ENCODE results near the gene CERKL. TPM values are rescaled to one million over a fixed set of nuclear protein-coding genes. Genes with fewer than 3 reads are reported as not detected.

Gene CERKL
- polyA plus RNA-seq, 3 donors: 0.40 TPM; not detected in 2

GRCh38 chr2:181680055-181680936 is 23.4 kb upstream of the CERKL start, which contains the start of gene NEUROD1:
NEUROD1 (minus strand) TSS chr2:181680517; CDS start chr2:181678860, 1,657 bp downstream.
- no peak within 1 kb of the TSS for H3K27ac ChIP-seq (ENCODE audit: low read depth, low read length)
- WGBS, 3 donors: 2 to 3% (median 2%) methylated on average over 40 to 45 of the region's 45 CpGs

DNA sequence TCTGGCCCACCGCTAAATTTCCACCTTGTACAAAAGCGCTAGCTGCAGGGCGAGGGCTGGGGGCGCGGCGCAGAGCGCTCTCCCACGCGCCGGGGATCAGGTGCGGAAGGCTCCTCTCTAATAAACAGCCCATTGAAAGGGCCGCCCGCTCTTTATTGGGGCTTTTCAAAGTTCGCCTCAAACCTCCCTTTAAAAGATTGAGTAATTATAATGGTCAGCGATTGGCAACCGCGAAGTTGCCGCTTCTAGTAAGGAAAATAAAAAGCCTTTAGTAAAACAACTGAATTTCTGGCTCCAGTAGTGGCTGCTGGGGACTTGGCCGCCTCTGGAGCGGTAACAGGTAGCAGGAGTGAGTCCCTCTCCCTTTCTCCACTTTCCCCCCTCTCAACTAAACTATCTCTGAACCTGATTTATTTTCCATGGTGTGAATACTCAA is 22.7 kb upstream of the CERKL start:
- WGBS, 3 donors: 3 to 5% (median 3%) methylated on average over 20 of the region's 20 CpGs
- no peak overlapping the region for H3K27ac ChIP-seq (ENCODE audit: low read depth, low read length)

DNA sequence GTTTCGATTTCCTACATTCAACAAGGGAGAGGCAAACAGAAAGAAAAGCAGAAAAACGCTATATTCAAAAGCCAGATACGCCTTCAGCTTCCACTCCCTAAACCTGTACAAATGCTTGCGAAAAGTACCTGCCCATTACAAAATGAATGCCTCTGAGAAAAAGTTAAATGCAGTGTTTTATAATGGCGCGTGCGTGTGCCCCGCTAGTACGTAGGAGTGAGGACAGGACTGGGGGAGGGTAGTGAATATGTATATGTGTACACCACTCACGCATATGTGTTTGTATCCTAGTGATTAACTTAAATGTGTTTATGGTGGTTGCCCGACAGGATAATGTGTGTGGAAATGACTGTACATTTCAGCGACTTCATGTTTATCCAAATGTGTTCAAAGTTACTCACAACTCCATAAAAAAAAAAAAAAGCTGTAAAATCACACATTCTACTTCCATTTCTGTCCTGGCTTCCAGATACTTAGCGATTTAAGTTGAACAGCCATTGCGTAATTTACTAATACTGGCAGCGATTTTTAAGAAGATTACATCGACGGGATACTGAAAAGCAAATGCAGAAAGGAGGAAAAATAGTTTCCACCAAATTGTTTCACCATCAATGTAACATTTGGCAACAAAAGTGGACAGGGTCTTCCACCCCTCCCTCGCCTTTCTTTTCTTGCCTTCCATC is 22.1 kb upstream of the CERKL start:
- WGBS, 3 donors: 13 to 16% (median 16%) methylated on average over 18 of the region's 18 CpGs
- H3K27ac ChIP-seq (ENCODE audit: low read depth, low read length): no peak overlapping the region

DNA sequence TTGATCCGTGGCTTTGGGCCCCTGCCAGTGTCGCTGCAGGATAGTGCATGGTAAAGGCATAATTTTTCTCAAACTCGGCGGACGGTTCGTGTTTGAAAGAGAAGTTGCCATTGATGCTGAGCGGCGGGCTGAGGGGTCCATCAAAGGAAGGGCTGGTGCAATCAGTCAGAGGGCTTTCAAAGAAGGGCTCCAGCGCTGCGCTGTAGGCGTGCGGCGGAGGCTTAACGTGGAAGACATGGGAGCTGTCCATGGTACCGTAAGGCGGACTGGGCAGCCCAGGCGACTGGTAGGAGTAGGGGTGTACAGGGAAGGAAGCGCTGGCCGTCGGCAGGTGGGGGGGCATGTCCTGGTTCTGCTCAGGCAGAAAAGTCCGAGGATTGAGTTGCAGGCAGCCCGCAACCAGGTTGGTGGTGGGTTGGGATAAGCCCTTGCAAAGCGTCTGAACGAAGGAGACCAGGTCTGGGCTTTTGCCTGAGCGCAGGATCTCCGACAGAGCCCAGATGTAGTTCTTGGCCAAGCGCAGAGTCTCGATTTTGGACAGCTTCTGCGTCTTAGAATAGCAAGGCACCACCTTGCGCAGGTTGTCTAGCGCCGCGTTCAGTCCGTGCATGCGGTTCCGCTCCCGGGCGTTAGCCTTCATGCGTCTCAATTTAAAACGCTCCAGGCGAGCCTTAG is 21.1 kb upstream of the CERKL start:
- no peak overlapping the region for H3K27ac ChIP-seq (ENCODE audit: low read depth, low read length)
- WGBS, 3 donors: 5 to 10% (median 8%) methylated on average over 41 of the region's 41 CpGs

DNA sequence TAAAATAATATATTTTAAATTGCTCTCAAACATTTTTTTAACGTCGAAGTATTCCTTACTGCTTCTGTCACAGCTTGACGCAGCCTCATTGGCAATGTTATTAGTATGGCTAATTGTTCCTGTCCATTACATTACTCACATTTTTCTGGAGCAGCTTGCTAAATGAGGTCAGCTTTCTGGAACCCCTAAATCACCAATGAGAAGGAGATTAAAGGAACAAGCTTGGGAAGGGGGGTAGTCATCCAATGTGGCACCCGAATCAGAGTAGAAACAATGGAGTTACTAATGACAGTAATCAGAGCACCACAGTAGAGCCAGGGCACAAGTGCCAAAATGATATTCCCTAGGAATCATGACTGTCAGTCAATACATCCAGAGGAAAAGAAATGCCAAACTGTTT is 18.3 kb upstream of the CERKL start:
- WGBS, 3 donors: 26 to 37% (median 31%) methylated on average over 4 of the region's 4 CpGs
- H3K27ac ChIP-seq (ENCODE audit: low read depth, low read length): no peak overlapping the region

DNA sequence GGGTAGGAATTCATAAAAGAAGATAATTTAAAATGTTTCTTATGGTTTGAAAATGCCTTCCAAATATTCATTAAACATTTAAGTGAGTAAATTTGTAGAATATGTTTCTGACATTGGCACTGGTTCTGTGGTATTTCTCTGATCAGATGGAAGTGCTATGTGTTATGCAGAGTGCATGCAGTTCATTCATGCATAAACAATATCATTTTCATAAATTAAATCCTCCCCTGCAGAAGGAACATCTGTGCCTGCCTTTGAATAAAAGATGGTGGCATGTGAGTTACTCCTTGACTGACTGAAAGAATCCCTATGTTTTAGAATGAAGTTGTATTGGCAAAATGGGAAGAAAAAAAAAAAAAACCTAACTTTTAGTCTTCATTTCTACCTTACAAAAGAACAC is 17.6 kb upstream of the CERKL start:
- H3K27ac ChIP-seq (ENCODE audit: low read depth, low read length): no peak overlapping the region

GRCh38 chr2:181673173-181673572 is 16.3 kb upstream of the CERKL start:
- 50 to 59% (median 58%) methylated on average over 2 of the region's 2 CpGs for WGBS, 3 donors

GRCh38 chr2:181672255-181673008 is 15.5 kb upstream of the CERKL start:
- no peak overlapping the region for H3K27ac ChIP-seq (ENCODE audit: low read depth, low read length)

More at GRCh38 chr2:181673173-181673572, 16.3 kb upstream of the CERKL start:
- H3K27ac ChIP-seq (ENCODE audit: low read depth, low read length): no peak overlapping the region

DNA sequence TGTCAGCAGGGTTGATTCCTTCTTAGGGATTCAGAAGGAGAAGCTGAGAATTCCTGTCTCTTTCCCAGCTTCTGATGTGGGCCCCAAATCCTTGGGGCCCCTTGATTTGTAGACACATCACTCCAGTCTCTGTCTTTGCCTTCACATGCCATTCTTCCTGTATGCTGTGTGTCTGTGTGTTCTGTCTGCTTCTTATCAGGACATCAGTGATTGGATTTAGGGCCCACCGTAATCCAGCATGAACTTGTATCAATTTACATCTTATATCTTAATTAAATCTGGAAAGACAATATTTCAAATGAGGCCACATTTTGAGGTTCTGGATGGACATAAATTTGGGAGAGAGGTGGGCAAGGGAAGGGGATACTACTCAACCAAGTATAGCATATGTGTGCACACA is 13.7 kb upstream of the CERKL start:
- 62 to 92% (median 81%) methylated on average over 1 of the region's 1 CpG for WGBS, 3 donors
- H3K27ac ChIP-seq (ENCODE audit: low read depth, low read length): no peak overlapping the region

DNA sequence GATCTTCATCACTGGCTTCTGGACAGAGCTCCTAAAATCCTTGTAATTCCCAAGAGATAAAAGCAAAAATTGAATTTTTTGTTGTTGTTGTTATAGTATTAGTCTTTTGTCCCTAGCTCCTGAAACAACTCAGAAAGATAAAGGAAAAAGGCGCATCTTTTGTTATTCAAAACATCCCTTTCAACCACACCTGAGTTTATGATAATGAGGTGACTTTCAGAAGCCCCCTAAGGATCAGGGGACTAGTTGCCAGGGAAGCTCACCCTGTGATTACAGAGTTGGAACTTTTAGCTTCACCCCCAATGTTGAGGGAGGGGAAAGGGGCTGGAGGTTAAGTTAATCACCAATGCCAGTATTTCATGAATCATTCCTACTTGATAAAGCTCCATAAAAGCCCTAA is 10.3 kb upstream of the CERKL start:
- WGBS, 3 donors: 63 to 70% (median 65%) methylated on average over 1 of the region's 1 CpG
- no peak overlapping the region for H3K27ac ChIP-seq (ENCODE audit: low read depth, low read length)

- 91 to 96% (median 92%) methylated on average over 2 of the region's 2 CpGs for WGBS, 3 donors
Measured at GRCh38 chr2:181662287-181662686, 5.4 kb upstream of the CERKL start.

GRCh38 chr2:181660181-181660580 is 3.3 kb upstream of the CERKL start:
- no peak overlapping the region for H3K27ac ChIP-seq (ENCODE audit: low read depth, low read length)
- 40 to 62% (median 62%) methylated on average over 3 of the region's 3 CpGs for WGBS, 3 donors

More at GRCh38 chr2:181662287-181662686, 5.4 kb upstream of the CERKL start:
- H3K27ac ChIP-seq (ENCODE audit: low read depth, low read length): no peak overlapping the region

DNA sequence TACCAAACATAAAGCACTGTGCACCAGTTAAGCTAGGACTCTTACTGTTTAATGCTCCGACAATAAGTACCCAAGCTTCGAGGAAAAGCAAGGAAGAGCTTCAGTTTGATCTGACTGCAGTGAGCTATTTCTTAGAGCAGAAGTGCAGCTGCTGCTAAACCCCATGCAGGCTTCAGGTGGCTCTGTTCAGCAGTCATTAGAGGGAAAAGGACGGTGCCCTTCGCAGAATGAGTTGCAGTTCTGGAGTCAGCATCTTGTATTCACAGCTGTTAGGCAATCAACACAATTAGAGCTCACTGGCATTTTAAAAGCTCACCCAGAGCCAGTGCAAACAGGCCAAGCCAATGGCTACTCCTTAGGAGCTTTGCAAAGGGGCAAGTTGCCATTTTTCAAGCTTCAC is 1.5 kb upstream of the CERKL start:
- no peak overlapping the region for H3K27ac ChIP-seq (ENCODE audit: low read depth, low read length)
- 63 to 81% (median 64%) methylated on average over 4 of the region's 4 CpGs for WGBS, 3 donors

GRCh38 chr2:181657379-181657778 is 474 bp upstream of the CERKL start:
- H3K27ac ChIP-seq (ENCODE audit: low read depth, low read length): no peak overlapping the region
- WGBS, 3 donors: 70 to 82% (median 75%) methylated on average over 4 of the region's 4 CpGs

- 60 to 80% (median 61%) methylated on average over 7 of the region's 7 CpGs for WGBS, 3 donors
- H3K27ac ChIP-seq (ENCODE audit: low read depth, low read length): no peak overlapping the region
Measured at GRCh38 chr2:181655519-181655918, 1.4 kb downstream of the CERKL start.

- H3K27ac ChIP-seq (ENCODE audit: low read depth, low read length): no peak overlapping the region
- WGBS, 3 donors: 89 to 94% (median 93%) methylated on average over 4 of the region's 4 CpGs
Measured at GRCh38 chr2:181649436-181649979, 7.4 kb downstream of the CERKL start.

GRCh38 chr2:181648478-181649155 is 8.3 kb downstream of the CERKL start:
- H3K27ac ChIP-seq (ENCODE audit: low read depth, low read length): no peak overlapping the region
- 78 to 87% (median 85%) methylated on average over 2 of the region's 2 CpGs for WGBS, 3 donors
